Myometrial cell (primary cell): Measurements from ENCODE around the gene OR5L1. TPM values are rescaled to one million over a fixed set of nuclear protein-coding genes. Genes with fewer than 3 reads are reported as not detected.

Source experiments
- total RNA-seq: library from RNA; depleted of rRNA; stranded (reverse); fragments of >200 nt; gene quantifications from 2 replicates; pipeline ENCODE4 v1.2.3, GENCODE V29; 2015

Gene OR5L1
- not detected in 2 replicates for total RNA-seq

DNA sequence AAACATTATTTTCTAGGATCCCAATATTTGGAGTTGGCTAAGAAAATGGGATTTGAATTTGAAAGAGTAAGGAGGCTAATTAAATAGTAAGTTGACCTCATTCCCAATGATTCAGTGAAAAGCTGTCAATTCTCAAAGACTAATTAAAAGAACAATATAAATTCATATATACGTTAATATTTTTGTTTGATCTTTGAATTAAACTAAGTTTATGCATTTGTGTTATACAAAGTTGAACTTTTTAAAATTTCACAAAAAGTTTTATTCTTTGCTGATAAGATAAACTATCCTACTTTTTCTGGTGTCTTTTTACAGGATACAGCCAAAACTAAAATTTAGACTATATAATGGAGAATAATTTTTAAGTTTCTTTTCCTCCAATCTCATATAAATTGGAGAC, at the start of gene OR5L1:
Gene OR5L1, plus strand, starts transcription at position 301 of the 400 bp plus-strand sequence. CDS start 100 bp downstream, outside the sequence.

DNA sequence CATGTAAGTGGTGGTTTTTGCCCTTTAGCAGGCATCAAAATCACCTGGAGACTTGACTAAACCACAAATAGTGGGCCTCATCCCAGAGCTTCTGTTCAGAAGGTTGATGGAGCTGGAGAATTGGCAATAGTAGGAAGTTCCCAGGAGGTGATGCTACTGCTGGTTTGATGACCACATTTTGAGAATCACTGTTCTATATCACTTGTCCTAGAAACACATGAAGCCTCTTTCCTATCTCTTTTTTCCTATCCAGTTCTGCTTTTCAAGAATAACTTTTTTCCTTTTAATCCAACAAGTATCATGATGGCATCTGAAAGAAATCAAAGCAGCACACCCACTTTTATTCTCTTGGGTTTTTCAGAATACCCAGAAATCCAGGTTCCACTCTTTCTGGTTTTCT, 38.0 kb upstream of the OR5L1 start, which contains the start of gene OR5D13:
Gene OR5D13, plus strand, starts transcription at position 301 of the 400 bp plus-strand sequence. Its CDS starts 0 bp downstream, at position 301.

DNA sequence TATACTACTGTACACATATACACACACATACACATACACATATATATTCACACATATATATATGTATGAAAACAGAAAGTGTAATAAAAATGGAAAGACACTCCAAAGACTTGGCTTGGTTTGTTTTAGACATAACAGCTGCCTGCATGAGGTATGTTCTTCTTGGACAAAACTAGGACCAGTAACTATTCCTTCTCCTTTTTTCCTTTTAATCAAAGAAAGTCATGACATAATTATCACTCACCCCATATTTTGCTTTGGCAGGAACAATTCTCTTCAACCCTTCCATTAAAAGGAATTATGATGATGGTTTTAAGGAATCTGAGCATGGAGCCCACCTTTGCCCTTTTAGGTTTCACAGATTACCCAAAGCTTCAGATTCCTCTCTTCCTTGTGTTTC, 15.9 kb upstream of the OR5L1 start, which contains the start of gene OR5D14:
Gene OR5D14, plus strand, starts transcription at position 301 of the 400 bp plus-strand sequence. Its CDS starts 0 bp downstream, at position 301.

DNA sequence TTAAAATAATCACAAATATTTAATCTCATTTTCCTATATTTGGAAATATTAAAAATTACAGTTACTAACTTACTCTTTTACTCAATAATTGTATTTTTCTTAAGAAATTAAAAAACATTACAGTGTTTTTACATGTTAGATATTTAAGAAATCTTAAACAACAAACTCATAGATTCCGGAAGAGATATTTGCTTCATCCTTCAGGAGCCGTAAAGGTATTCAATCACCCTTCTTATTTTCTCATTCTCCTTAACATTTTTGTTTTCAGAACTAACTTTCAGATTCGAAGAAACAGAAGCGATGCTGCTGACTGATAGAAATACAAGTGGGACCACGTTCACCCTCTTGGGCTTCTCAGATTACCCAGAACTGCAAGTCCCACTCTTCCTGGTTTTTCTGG, 8.2 kb downstream of the OR5L1 start, which contains the start of gene OR5D18:
Gene OR5D18, plus strand, starts transcription at position 301 of the 400 bp plus-strand sequence. Its CDS starts 0 bp downstream, at position 301.

DNA sequence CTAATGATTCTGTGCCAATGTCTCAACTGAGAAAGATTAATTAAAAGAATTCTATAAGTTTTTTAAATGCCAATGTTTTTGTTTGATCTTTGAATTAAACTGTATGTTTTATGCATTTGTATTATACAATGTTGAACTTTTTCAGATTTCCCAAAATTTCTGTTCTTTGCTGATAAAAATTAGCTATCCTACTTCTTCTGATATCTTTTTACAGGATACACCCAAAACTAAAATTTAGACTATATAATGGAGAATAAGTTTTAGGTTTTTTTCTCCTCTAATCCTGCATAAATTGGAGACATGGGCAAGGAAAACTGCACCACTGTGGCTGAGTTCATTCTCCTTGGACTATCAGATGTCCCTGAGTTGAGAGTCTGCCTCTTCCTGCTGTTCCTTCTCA, 15.8 kb downstream of the OR5L1 start, which contains the start of gene OR5L2:
Gene OR5L2, plus strand, starts transcription at position 301 of the 400 bp plus-strand sequence. Its CDS starts 0 bp downstream, at position 301.

DNA sequence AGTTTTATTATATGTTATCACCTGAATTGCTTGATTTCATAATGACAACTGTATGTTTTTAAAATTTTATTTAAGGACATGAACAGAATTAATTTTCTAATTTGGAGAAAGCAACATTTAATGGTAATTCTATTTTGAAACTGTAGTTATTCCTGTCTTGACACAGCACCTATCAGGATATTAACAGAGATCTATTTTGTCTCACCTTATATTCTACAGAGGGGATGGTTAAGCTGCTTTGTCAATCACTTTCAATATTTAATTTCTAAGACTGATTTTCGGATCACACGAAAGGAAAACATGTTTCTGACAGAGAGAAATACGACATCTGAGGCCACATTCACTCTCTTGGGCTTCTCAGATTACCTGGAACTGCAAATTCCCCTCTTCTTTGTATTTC, 27.3 kb downstream of the OR5L1 start, which contains the start of gene OR5D16:
Gene OR5D16, plus strand, starts transcription at position 301 of the 400 bp plus-strand sequence. Its CDS starts 0 bp downstream, at position 301.

Other genes with a start within 250 kb of the OR5L1 start
- gene OR4C16, start 239.2 kb upstream of the OR5L1 start, total RNA-seq: not detected in 2 replicates
- not detected in 2 replicates for gene OR4C11, start 203.7 kb upstream of the OR5L1 start, total RNA-seq
- gene OR4P4, start 176.3 kb upstream of the OR5L1 start, total RNA-seq: not detected in 2 replicates
- not detected in 2 replicates for gene OR4S2, start 163.0 kb upstream of the OR5L1 start, total RNA-seq
- gene OR4C6, start 149.2 kb upstream of the OR5L1 start, total RNA-seq: not detected in 2 replicates
- gene OR5D13, start 37.9 kb upstream of the OR5L1 start, total RNA-seq: not detected in 2 replicates
- gene OR5D14, start 15.8 kb upstream of the OR5L1 start, total RNA-seq: not detected in 2 replicates
- gene OR5D18, start 8.3 kb downstream of the OR5L1 start, total RNA-seq: not detected in 2 replicates
- not detected in 2 replicates for gene OR5L2, start 15.9 kb downstream of the OR5L1 start, total RNA-seq
- not detected in 2 replicates for gene OR5D16, start 27.4 kb downstream of the OR5L1 start, total RNA-seq
- not detected in 2 replicates for gene TRIM51, start 71.9 kb downstream of the OR5L1 start, total RNA-seq
- gene OR5W2, start 103.2 kb downstream of the OR5L1 start, total RNA-seq: not detected in 2 replicates
- gene OR5I1, start 125.0 kb downstream of the OR5L1 start, total RNA-seq: not detected in 2 replicates
- not detected in 2 replicates for gene OR10AG1, start 158.6 kb downstream of the OR5L1 start, total RNA-seq
- not detected in 2 replicates for gene OR5F1, start 183.3 kb downstream of the OR5L1 start, total RNA-seq
- gene OR5AS1, start 216.3 kb downstream of the OR5L1 start, total RNA-seq: not detected in 2 replicates